KOPT-K1 (cell line): ENCODE measurements around the gene TMEM151B.

Experiments
- H3K27ac ChIP-seq: fragments of 200-600 bp; sonication (generic); 2 replicates; pipeline ENCODE4 v1.5.1; 2016; ENCODE audit warnings: antibody characterized with exemption, mild to moderate bottlenecking, low read depth, low read length; ENCODE audit not compliant: poor library complexity, severe bottlenecking
- H3K36me3 ChIP-seq: fragments of 200-600 bp; sonication (generic); 2 replicates; pipeline ENCODE4 v1.5.1; 2017; ENCODE audit warnings: antibody characterized with exemption, mild to moderate bottlenecking, low read length, moderate library complexity; ENCODE audit not compliant: insufficient read depth
- H3K9me3 ChIP-seq: fragments of 200-600 bp; sonication (generic); 2 replicates; pipeline ENCODE4 v1.5.1; 2017; ENCODE audit warnings: antibody characterized with exemption, low read length, mild to moderate bottlenecking; ENCODE audit not compliant: insufficient read depth, poor library complexity, severe bottlenecking

The TMEM151B gene

DNA sequence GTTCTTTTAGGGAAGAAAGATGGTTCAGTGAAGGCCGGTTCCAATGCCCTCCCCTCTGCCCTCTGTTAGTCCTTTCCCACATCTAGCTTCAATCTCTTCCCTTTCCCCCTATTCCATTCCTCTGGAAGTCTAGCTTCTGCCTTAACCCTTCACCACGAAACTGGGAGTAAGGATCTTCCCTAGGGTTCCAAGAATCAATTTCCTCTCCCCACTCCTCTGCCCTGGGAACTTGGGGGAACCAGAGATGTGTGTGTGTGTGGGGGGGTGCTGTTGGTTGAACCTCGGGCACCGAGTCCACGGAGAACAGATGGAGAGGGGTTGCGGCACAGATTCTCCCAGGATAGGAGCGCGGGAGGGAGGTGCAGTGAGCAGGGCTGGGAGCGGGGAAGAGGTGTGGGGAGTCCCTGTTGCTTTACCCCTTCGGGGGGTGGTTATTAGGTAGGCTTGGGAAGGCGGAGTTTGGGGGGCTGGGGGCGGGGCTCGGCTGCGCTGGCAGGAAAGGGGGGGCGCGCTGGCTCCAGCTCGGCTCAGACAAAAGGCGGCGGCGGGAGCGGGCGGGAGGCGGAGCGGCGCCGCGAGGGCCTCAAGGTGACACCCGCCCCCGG, at the start of gene TMEM151B:
TMEM151B (plus strand) TSS at position 530 of the 605 bp plus-strand sequence. CDS start 293 bp downstream, outside the sequence.
- Histone ChIP-seq H3K36me3 (no peaks in the 10 kb centered on the region), H3K27ac (no peak within 1 kb of the TSS), H3K9me3 (no peaks in the 10 kb centered on the region)

DNA sequence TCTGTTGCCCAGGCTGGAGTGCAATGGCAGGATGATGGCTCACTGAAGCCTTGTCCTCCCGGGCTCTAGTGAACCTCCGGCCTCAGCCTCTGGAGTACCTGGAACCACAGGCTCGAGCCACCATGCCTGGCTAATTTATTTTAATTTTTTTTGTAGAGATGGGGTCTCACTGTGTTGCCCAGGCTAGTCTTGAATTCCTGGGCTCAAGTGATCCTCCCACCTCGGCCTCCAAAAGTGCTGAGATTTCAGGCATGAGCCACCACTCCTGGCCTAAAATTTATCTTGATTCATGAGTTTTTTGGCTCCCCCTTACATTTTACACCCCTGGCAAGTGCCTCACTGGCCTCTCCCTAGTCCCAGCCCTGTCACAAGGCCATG, 49.3 kb upstream of the TMEM151B start:
- Histone ChIP-seq H3K36me3 (peaks cover under 1% of the 10 kb centered on the region; the same call in 1 of the 2 replicates), H3K9me3 (no peaks in the 10 kb centered on the region), H3K27ac (peak overlapping the region; percentile 65)

DNA sequence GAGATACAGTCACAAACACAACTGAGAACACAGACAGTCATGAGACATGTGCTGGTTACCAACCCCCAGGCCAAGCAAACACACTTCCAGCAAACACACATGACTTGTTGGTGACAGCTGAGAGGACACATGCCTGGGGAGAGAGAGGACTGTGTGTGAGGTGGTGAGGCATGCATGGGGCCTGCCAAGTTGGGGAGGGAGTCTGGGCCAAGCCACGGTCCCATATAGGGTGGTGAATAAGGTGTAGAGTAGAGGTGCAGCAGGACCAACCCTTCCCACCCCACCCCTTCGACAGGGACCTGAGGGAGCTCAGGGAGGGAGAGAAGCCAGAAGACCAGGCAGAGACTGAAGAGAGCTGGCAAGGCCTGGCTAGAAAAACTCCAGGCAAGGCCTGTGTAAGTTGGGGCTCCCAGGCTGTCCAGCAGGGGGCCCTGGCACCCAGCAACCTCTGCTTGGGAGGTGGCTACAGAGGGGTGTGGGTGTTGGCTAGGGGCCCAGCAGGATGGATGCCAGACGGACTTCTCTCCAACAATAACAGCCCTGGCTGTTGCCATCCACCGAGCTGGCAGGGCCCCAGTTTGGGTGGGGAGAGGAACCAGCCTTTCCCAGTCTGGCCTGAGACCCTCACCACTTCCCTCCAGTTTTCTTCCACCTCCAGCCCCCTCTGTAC, 48.8 kb upstream of the TMEM151B start:
- Histone ChIP-seq H3K27ac (peak overlapping the region; percentile 65), H3K36me3 (peaks cover 5% of the 10 kb centered on the region; the same call in 1 of the 2 replicates), H3K9me3 (no peaks in the 10 kb centered on the region)

DNA sequence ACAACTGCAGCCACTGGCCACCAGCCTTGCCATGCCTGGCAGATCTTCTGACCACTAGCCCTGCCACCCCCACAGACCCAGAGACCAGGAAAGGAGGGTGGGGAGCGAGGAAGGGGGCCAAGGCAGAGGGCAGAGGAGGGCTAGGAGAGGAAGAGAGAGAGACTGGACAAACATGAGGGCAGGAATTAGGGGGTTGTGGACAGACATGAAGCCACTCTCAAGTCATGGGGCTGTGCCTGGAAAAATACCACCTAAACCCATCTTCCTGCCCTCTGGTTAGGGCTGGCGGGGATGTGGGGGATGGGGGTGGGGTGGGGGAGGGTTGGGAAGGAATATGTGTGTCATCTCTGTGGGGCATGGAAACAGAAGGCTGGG, 48.3 kb upstream of the TMEM151B start:
- no peaks in the 10 kb centered on the region for H3K9me3 ChIP-seq
- H3K36me3 ChIP-seq = peaks cover 5% of the 10 kb centered on the region
- peak overlapping the region; percentile 85 for H3K27ac ChIP-seq

DNA sequence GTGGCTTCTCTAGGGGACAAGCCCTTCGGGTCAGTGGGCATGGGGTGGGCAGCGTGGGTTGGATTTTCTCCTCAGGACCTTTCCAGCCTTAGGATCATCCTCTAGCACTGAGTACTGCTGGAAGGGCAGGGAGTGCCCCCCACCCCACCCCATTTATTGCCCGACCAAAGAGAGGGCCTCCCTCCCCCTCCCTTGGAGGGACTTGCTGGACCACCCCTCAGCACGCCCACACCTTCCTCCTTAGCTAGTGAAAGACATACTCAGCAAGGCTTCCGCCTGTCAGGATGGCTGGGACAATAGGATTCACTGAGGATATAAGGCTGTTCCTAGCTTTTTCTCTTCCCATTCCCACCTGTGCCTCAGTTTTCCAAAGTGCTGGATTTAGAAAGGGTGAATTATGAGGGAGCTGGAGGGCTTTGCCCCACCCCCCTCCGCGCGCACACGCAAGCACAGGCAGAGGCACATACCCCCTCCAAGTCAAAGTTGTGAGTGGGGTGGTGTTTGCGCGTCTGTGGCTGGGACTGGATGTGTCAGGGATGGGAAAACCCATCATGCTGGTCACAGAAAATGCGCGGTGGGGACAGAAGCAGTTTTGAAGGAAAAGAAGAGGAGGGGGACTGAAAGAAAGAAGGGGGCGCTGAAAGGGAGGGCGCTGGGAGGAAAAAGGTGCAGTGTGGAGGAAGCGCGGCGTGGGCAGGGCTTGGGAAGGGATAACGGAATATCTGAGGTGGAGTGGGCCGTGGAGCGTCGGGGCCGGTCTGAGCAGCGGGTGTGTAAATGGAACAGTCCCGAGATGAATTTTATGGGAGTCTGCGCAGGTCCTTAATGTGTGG, 47.5 kb upstream of the TMEM151B start:
- Histone ChIP-seq H3K27ac (peak overlapping the region; percentile 85), H3K9me3 (no peaks in the 10 kb centered on the region), H3K36me3 (peaks cover 11% of the 10 kb centered on the region)

DNA sequence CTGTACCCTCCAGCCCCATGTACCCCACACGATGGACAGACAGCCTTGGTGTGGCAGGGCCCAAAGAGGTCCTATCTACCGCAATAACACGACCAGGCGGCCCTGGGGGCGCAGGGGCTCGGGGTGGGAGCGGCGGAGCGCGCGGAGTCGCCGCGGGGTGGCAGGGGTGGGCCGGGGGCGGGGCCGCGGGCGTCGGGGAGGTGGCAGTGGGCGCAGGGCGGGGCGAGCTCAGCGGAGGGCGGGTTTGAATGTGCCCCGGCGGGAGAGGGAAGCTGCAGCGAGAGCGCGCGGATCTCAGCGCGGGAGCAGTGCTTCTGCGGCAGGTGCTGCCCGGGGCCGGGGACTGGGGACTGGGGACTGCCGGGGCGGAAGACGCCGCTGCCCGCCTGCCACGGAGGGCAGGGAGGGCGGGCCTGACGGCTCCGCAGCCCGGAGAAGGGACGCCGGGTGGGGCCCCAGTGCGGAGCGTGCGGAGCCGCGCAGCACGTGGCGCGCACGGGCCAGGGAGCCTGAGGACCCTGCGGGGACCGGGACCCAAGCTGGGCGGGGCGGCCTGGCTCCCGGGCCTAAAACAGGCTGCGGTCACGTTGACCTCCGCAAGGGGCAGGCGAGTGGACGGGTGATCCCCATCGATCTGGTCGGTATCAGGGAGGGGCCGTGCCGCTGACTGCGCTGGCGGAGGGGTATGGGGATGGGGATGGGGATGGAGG, 46.8 kb upstream of the TMEM151B start, which contains the start of gene SLC29A1:
SLC29A1 (plus strand) TSS at position 277 of the 710 bp plus-strand sequence. CDS start 3,719 bp downstream, outside the sequence.
- Histone ChIP-seq H3K9me3 (no peaks in the 10 kb centered on the region), H3K27ac (peak within 1 kb of the TSS; percentile 85)

DNA sequence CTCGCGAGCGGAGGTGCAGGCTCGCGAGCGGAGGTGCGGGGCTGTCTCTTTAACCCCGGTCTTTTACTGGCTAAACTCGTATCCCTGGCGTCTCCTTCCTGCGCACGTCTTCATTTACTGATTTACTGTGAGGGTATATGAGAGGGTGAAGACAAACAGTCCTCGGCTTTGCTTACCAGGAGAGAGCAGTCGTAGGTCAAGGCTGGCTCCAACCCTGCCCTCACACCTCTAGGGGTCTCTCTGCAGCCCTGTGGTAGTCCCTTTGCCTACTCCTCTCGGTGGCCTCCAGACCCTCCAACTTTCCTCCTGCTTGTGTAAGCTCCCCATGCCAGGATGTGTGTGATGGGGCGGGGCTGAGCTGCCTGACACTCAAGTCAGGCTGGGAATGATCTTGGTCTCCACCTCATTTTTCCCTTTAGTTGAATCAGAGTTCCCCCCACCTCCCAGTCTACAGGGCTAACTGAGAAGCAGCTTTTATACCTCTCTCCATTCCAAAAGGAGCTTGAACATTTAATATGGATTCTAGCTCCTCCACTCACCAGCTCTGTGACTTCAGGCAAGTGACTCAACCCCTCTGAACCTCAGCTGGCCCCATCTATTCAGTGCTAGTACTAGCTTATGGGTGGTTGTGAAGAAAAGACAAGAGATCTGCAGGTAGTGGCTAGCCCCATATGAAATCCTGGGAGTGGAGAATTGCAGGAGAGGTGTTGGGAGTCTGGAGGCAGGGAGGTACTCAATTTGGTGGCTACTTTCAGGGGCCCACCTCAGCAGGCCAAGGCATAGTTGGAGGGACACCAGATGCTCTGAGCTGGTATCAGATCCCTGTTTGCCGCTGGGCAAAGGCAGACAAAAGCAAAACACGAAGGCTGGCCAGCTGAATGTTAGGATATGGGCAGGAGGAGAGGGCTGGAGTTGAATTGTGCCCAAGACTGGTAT, 46.0 kb upstream of the TMEM151B start:
- Histone ChIP-seq H3K9me3 (no peaks in the 10 kb centered on the region), H3K27ac (peak overlapping the region; percentile 85)

More for the DNA sequence above, 46.8 kb upstream of the TMEM151B start, which contains the start of gene SLC29A1:
- H3K36me3 ChIP-seq = peaks cover 19% of the 10 kb centered on the region

DNA sequence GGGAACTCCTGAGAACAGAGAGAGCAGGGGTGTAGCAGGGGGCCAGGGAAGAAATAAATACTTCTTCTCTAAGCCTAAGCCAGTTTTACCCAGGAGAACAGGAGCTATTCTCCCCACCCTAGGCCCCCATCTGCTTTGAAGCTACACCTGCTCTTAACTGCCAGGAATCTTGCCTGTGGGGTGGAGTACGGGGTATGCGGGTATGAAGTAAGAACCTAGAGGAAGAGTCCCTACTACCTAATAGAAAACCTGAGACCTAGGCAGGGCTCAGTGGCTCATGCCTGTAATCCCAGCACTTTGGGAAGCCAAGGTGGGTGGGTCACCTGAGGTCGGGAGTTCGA, 45.3 kb upstream of the TMEM151B start:
- peaks cover 34% of the 10 kb centered on the region for H3K36me3 ChIP-seq
- peak overlapping the region; percentile 85 for H3K27ac ChIP-seq
- no peaks in the 10 kb centered on the region for H3K9me3 ChIP-seq

More for the DNA sequence above, 46.0 kb upstream of the TMEM151B start:
- peaks cover 27% of the 10 kb centered on the region for H3K36me3 ChIP-seq

DNA sequence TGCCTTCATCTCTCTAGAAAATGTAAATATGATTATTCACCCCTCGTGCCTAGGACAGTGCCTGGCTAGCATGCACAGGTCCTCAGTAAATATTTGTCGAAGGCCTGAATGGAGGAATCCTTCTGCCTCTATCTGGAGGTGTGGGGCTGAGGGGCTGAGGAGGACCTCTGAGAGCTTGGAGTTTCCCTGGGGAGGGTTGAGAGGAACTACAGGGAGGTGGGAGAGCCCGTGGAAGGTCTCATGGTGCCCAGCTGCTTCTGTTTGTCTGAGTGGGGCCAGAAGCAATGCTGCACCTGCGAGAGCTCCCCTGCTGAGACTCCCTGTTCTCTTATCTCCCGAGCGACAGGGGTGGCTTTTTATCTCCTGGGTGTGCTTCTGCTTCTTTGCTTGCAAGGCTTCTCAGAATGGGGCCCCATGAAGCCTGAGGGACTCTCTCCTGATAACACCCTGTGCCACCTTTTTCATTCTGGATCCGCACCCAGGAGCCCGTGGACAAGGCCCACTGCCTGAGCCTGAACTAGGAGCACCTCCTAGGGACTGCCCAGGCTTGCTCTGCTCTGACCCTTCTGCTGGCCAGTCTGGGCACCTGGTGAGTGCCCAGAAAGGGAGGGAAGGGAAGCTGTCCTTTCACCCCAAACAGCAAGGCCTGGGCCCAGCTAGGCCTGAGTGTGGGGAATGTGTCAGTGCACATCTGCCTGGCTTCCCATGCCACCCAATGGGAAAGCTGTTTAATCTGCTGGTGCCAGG, 44.5 kb upstream of the TMEM151B start:
- peaks cover 42% of the 10 kb centered on the region for H3K36me3 ChIP-seq
- peak overlapping the region; percentile 85 for H3K27ac ChIP-seq
- H3K9me3 ChIP-seq = no peaks in the 10 kb centered on the region

DNA sequence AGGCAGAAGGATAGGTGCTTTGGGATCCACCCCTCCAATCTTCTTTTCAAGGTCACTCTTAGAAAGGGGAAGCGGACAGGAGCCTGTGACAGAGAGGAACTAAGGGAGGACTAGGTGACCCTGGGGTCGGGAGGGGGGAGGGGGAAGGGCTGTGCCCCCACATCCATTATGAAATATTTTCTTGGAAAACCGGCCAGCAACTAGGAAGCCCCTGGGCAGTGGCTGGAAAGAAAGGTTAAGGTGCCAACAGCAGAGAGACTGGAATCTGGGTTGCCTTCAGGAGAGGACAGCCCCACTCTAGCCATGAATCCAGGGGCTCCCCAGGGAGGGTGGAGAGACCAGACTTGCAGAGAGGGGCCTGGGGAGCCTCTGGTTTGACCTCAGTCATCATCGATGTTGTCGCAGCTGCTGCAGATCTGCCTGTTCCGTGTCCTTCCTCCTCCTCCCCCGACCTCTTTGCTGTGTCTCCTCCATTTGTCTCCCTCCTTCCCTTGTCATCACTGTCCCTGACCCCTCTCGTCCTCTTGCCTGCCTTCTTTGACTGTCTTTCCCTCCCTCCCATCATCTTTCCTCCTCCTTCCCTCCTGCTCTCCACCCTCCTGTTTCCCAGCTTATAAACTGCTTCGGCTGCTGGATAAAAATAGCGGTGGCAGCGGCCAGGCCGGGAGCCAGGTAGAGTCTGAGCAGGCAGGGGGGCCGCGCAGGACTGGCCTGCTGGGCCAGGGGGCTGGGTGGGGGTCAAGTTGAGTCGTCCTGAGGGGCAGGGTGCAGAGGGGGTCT, 43.7 kb upstream of the TMEM151B start:
- Histone ChIP-seq H3K36me3 (peaks cover 50% of the 10 kb centered on the region), H3K27ac (peak overlapping the region; percentile 85), H3K9me3 (no peaks in the 10 kb centered on the region)

DNA sequence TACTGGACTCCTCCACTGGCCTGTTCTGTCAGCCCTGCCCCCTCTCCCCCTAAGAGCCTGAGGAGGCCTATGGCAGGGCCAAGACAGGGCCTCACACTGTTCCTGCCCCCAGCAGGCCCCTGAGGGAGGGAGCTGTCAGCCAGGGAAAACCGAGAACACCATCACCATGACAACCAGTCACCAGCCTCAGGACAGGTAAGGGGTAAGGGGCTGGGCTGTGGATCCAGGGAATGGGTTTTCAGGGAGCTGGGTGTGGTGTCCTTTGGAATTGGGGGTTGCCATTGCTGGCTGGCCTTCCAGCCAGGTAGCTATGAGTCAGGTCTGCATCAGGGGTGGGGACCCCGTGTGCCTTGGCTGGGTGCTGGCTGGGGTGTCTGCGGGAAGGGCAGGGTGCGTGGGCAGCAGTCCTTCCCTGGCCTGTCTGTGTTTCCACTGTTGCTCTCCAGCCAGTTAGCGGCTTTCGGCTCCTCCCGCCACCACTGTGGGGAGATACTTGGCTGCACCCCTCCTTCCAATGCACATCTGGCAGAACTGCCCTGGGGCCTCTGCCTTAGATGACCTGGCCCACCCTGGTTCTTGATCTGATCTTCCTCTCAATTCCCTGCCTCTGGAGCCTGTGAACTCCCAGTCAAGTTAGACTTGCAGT, 43.0 kb upstream of the TMEM151B start:
- H3K36me3 ChIP-seq = peaks cover 57% of the 10 kb centered on the region
- no peaks in the 10 kb centered on the region for H3K9me3 ChIP-seq
- peak overlapping the region; percentile 85 for H3K27ac ChIP-seq

DNA sequence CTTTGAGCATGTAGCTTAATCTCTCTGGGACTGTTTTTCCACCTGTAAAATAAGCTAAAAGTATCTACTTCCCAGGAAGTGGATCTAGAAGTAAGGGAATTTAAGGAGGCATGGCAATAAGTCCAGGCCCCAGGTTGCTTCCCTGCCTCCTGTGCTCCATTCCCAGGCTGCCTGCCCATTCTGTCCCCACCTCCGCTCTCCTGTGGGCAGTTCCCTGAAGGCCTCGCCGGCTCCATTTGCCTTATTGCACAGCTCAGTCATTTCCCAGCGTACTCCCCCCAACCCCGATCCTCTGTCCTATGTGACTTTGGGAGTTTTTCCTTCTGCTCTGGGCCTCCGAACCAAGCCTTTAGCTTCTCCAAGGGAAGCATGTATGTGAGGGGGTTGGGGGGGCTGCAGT, 42.2 kb upstream of the TMEM151B start:
- Histone ChIP-seq H3K9me3 (no peaks in the 10 kb centered on the region), H3K27ac (no peak overlapping the region), H3K36me3 (peaks cover 65% of the 10 kb centered on the region)
